NCI-H187 treated with DMSO at 0.1 percent for 48 hours (cell line): Measurements from ENCODE around the gene CEACAM1.
"Not testable (repeated sequence)": the region's sequence is repeated elsewhere in the genome, so short reads cannot be mapped to it uniquely, and the experiment has no call there.

Source experiments
- DNase-seq: peaks from one replicate; lab custom pipeline; 2025; lab: John Stamatoyannopoulos, UW

CEACAM1 gene

DNA sequence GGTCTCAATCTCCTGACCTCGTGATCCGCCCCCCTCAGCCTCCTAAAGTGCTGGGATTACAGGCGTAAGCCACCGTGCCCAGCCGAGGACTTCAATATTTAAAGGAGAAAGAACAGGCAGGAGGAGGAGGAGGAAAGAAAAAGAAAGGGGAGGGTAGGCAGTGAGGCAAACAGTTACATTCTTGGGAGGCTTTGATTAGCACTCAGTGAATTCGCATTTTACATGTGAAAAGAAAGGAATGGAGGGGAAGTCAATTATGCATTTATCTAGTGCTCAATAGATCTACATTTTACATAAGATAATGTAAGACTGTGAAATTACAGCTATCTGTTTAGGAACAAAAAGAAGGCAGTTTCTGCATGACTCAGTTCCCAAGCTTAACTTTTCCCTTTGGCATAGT lies 54.6 kb downstream of the CEACAM1 start:
- no peak for DNase-seq

DNA sequence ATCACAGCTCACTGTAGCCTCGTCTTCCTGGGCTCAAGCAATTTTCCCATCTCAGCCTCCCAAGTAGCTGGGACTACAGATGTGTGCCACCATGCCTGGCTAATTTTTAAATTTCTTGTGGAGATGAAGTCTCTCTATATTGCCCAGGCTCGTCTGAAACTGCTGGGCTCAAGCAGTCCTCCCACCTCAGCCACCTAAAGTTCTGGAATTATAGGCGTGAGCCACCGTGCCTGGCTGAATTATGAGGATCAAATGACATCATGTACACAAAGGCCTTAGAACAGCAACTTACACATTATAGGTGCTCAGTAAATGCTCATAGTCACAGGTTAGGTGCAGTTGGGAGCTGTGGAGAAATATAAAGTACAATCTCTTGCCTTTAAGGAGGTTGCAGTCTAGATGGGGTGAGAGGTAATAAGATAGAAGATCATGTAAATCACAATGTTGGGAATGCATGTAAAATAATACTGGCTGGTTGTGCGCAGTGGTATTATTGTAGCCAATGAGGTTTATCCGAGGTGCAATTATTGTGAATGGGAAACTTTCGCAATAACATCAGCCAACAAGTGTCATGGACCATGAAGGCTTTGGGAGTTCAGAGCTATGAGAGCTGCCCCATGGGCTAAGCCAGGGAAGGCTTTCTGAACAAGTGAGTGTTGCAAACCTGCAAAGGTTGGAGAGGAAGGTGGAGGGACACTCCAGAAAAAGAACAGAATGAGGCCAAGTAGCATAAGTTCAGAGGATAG lies 55.7 kb downstream of the CEACAM1 start:
- DNase-seq: no peak

DNA sequence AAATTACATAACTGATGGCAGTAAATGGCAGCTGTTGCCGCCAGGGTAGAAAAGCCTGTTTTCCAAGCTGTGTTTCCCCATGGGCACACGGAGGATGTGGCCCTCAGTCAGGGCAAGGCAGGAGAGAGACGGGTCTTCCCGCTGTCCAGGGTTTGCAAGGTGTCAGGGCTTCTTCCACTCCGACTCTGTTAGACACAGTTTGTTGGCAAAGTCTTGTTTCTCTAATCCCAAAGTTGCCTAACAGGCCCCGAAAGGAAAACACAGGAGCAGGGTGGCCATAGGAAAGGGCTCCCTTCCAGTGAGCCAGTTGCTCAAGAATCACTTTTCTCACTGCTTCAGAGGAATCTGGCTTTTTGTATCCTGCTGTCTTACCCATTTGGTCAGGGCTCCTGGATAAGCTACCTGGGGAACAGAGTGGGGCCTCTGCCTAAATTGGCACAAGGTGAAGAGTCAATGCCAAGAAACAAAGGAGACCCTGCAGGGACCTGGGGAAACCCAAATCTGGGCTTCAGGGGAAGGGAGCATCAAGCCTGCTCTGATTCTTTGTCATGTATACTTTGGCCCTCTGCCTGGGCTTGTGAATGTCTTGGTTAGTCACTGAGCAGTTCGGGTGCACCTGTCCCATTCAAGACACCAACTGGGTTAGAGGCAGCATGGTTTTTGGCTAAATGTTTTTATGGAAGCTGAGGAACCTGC lies 56.6 kb downstream of the CEACAM1 start:
- DNase-seq: no peak

DNA sequence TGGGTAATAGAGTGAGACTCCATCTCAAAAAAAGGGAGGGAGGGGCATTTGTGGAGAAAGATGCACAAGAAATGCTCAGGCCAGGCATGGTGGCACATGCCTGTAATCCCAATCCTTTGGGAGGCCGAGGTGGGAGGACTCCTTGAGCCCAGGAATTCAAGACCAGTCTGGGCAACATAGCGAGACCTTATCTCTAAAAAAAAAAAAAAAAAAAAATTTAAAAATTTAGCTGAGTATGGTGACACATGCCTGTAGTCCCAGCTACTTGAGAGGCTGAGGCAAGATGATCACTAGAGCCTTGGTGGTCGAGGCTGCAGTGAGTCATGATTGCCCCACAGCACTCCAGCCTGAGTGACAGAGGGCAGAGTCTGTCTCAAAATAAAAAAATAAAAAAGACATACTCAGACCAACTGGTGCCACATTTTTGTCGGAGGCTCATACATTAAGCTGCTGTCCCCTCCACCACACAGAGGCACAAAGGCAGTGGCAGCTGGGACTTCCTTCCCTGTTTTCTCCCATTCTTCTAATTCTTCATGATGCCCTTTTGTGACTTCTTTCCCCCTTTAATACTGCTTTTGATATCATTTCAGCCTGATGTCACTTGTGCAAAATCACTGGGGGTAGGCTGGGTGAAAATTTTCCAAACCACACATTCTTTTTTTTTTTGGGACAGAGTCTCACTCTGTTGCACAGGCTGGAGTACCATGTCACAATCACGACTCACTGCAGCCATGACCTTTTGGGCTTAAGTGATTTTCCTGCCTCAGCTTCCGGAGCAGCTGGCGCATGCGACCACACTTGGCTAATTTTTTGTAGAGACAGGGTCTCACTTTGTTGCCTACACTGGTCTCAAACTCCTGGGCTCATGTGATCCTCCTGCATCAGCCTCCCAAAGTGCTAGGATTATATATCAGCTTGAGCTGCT lies 58.7 kb downstream of the CEACAM1 start:
- no peak for DNase-seq

DNA sequence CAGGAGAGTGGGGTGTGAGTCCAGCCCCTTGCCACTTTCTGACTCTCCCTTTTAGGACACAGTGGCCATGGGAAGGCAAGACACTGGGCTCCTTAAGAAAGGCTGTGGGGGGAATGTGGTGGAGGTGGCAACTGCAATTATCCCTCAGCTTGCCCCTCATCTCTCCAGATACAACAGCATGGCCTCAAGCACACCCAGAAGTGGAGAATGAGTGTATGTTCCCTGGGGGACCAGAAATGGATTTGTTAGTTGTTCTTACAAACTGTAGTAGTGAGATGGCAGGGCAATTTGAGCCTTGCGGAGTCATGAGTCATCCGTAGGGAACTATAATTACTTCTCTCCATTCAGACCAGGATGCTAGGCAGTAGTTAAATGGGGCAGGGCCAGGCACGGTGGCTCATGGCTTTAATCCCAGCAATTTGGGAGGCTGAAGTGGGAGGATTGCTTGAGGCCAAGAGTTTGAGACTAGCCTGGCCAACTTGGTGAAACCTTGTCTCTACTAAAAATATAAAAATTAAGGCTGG lies 59.9 kb downstream of the CEACAM1 start:
- DNase-seq: no peak

DNA sequence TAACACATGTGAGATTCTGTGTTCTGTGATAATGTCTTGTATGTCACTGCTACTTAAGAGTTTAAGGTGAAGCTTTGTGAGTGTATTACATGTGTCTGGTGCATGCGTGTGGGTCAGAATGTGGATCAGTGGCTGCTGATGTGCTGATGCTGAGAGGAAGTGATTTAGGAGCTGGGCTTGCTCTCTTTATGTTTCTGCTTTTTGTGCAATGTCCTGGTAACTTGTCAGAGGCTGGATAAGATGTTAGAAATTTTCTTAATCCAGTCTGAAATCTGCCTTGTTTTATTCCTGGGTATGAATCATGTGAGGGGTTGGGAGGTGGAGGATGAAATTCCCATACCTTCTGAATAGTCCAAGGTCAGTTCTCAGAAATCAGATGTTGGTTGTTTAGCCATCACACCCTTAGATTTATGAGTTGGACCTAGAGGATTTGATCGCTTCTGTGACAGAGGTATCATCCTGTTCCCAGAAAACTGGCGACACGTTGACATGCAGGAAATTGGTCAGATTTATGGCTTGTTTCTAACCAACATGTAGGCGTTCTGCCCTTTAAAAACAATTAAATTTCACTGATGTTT lies 61.0 kb downstream of the CEACAM1 start:
- DNase-seq: no peak

DNA sequence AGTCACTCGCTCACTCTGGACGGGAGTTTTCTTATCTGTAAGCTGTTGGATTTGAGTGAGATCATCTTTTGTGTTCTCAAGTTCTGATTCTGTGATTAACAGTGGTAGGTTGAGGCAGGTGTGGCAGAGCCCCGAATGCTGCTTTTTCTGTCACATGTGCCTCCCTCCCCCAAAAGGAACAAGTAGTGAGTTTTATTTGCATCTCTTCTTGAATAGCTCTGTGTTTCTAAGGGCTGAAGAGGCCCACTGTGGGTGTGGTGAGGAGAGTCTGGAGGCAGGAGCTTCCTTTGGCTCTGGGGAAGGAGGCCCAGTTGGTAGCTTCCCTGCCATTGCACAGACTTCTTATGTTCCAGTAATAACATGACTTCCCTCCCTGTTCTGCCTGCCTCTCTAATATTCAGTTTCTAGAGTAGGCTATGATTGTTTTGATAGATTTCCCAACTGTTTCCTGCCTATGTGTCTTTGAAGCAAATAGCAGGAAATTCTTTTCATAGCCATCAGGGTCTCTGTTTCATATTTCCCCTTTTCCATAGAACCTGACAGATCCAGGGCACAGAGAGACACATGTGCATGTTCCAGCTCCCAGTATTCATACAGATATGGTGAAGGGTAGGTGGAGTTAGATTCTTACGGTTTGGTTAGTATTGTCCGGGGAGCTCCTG lies 61.6 kb downstream of the CEACAM1 start:
- no peak for DNase-seq

DNA sequence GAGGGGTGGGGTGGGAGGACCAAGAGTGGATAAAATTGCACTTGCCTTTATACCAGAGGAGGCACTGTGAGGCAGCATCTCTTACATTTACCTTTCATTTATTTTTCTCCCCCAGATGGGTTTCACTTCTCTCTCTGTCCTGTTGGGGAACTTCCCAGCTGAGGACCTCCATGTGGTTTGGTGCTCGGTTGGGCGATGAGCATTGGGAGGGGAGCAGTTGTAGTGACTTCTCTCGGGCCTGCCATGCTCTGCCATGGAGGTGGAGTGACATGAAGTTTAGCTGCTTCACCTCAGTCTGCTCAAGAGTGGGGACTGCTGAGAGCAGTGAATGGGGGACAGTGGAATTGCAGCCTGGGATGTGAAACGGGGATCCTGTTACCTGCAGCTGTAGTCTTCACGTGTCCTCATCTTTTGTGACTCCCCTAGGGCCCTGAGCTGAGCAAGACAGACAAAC lies 62.4 kb downstream of the CEACAM1 start:
- no peak for DNase-seq

DNA sequence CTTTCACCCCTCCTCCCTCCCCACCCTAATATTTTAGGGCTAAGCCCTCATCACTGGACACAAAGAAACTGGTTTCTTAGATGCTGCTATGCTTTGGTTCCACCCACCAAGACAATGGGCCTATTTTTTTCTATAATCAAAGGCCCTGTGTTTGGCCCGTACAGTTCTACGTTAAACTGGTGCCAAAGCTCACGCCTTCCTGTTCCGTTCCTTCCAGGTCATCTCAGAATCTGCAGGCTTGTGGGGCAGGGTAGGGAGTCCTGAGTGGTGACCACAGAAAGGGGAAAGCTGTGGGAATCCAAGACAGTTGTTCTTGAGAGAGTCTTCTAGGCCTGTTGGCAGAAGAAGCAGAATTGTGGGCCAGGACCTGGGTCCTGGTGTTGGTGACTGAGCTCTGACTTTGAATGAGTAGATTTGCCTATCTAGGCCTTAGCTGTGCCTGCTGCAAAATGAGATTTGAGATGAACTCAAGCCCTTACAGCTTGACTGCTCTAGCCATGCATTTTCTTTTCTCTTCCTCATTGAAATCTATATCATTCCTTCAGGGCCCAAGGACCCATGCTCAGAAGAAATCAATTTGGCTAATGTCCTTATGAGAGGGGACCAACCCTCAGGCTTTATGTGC lies 66.5 kb downstream of the CEACAM1 start:
- DNase-seq: no peak

DNA sequence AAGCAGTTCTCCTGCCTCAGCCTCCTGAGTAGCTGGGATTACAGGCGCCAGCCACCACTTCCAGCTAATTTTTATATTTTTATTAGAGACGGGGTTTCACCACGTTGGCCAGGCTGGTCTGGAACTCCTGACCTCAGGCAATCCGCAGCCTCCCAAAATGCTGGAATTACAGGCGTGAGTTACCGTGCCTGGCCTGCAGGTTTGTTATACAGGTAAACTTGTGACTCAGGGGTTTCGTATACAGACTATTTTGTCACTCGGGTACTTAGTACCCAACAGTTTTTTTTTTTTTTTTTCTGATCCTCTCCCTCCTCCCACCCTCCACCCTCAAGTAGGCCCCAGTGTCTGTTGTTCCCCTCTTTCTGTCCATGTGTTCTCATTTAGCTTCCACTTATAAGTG lies 67.0 kb downstream of the CEACAM1 start:
- not testable (repeated sequence) for DNase-seq

DNA sequence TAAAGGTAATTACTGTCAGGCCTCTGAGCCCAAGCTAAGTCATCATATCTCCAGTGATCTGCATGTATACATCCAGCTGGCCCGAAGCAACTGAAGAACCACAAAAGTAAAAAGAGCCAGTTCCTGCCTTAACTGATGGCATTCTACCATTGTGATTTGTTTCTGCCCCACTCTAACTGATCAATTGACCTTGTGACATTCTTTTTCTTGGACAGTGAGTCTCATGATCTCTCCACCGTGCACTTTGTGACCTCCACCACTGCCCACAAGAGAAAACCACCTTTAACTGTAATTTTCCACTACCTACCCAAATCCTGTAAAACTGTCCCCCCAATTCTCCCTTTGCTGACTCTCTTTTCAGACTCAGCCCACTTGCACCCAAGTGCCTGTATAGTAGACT lies 68.4 kb downstream of the CEACAM1 start:
- DNase-seq: no peak
